Neural cell (in vitro differentiated cells): ENCODE results near the gene PARVB. TPM values are rescaled to one million over a fixed set of nuclear protein-coding genes. Genes with fewer than 3 reads are reported as not detected.

ENCODE experiments used
- H2AFZ ChIP-seq: fragments of 200-600, 300-800 bp; sonication (generic), shearing (Covaris generic); 2 replicates; pipeline ENCODE4 v1.6.0; 2014; ENCODE audit warnings: low read depth, mild to moderate bottlenecking, antibody characterized with exemption, low read length, moderate library complexity
- H3F3A ChIP-seq: fragments of 200-600 bp; shearing (Covaris generic); 2 replicates; pipeline ENCODE4 v1.6.1; 2016; ENCODE audit warnings: mild to moderate bottlenecking, moderate library complexity, mixed read lengths, antibody characterized with exemption, low read length; ENCODE audit not compliant: insufficient read depth, poor library complexity, severe bottlenecking
- H3K27ac ChIP-seq: fragments of 200-600, 300-800 bp; sonication (generic), shearing (Covaris generic); 2 replicates; pipeline ENCODE4 v1.5.1; 2014; ENCODE audit warnings: mild to moderate bottlenecking, low read length, moderate library complexity
- H3K27me3 ChIP-seq: fragments of 300-800, 200-600 bp; sonication (generic), shearing (Covaris generic); 2 replicates; pipeline ENCODE4 v1.6.0; 2014; ENCODE audit warnings: mild to moderate bottlenecking, low read depth, low read length, moderate library complexity; ENCODE audit not compliant: insufficient read depth
- H3K36me3 ChIP-seq: fragments of 300-800, 200-600 bp; sonication (generic), shearing (Covaris generic); 2 replicates; pipeline ENCODE4 v1.5.1; 2014; ENCODE audit warnings: mild to moderate bottlenecking, antibody characterized with exemption, low read length, moderate library complexity; ENCODE audit not compliant: insufficient read depth
- H3K4me2 ChIP-seq: fragments of 300-800, 200-600 bp; sonication (generic), shearing (Covaris generic); 2 replicates; pipeline ENCODE4 v1.6.0; 2014; ENCODE audit warnings: mild to moderate bottlenecking, low read length
- H3K4me3 ChIP-seq: fragments of 300-800, 200-600 bp; sonication (generic), shearing (Covaris generic); 2 replicates; pipeline ENCODE4 v1.5.1; 2014; ENCODE audit warnings: mild to moderate bottlenecking, low read length, moderate library complexity
- H3K79me2 ChIP-seq: fragments of 200-600 bp; shearing (Covaris generic); replicated peaks from 2 replicates; pipeline ENCODE4 v1.6.0; 2014; ENCODE audit warnings: mild to moderate bottlenecking, low read length, moderate library complexity; ENCODE audit not compliant: insufficient read depth
- H3K9ac ChIP-seq: fragments of 300-800, 200-600 bp; sonication (generic), shearing (Covaris generic); 2 replicates; pipeline ENCODE4 v1.6.1; 2016; ENCODE audit warnings: mild to moderate bottlenecking, low read length, mixed read lengths
- H3K9me2 ChIP-seq: fragments of 200-600 bp; shearing (Covaris generic); 2 replicates; pipeline ENCODE4 v1.6.1; 2016; ENCODE audit warnings: mild to moderate bottlenecking, low read length, mixed read lengths; ENCODE audit not compliant: insufficient read depth
- H3K9me3 ChIP-seq: fragments of 200-600, 300-800 bp; sonication (generic), shearing (Covaris generic); 2 replicates; pipeline ENCODE4 v1.6.1; 2016; ENCODE audit warnings: mild to moderate bottlenecking, mixed run types, low read length, moderate library complexity, mixed read lengths
- H4K20me1 ChIP-seq: fragments of 200-600 bp; shearing (Covaris generic); 2 replicates; pipeline ENCODE4 v1.6.1; 2016; ENCODE audit warnings: mild to moderate bottlenecking, mixed run types; ENCODE audit not compliant: insufficient read depth
- CTCF ChIP-seq: fragments of 450-650 bp; IDR thresholded peaks from 2 replicates; pipeline ENCODE4 v1.5.1; 2014; ENCODE audit warnings: antibody characterized with exemption, mild to moderate bottlenecking, moderate library complexity; ENCODE audit not compliant: poor library complexity, severe bottlenecking
- EP300 ChIP-seq: fragments of 450-650 bp; conservative IDR thresholded peaks from 2 replicates; pipeline ENCODE4 v1.6.1; 2014; ENCODE audit warnings: antibody characterized with exemption, mild to moderate bottlenecking, moderate library complexity; ENCODE audit not compliant: poor library complexity, severe bottlenecking
- EZH2 ChIP-seq: fragments of 200-600, 300-800 bp; shearing (Covaris generic), sonication (generic); IDR thresholded peaks from 2 replicates; pipeline ENCODE4 v1.6.1; 2014; ENCODE audit warnings: antibody characterized with exemption, low read length, borderline replicate concordance, mild to moderate bottlenecking; ENCODE audit not compliant: insufficient read depth, poor library complexity, severe bottlenecking
- MXI1 ChIP-seq: fragments of 450-650 bp; conservative IDR thresholded peaks from 2 replicates; pipeline ENCODE4 v1.6.1; 2014; ENCODE audit warnings: antibody characterized with exemption, mild to moderate bottlenecking; ENCODE audit not compliant: poor library complexity, severe bottlenecking
- POLR2AphosphoS5 ChIP-seq: IDR thresholded peaks from 2 replicates; pipeline ENCODE4 v1.6.1; 2012
- RAD21 ChIP-seq: fragments of 450-650 bp; conservative IDR thresholded peaks from 2 replicates; pipeline ENCODE4 v1.6.1; 2014; ENCODE audit warnings: antibody characterized with exemption, mild to moderate bottlenecking, moderate library complexity
- REST ChIP-seq: IDR thresholded peaks from 2 replicates; pipeline ENCODE4 v1.6.1; 2012; ENCODE audit warnings: borderline replicate concordance
- SMC3 ChIP-seq: fragments of 450-650 bp; conservative IDR thresholded peaks from 2 replicates; pipeline ENCODE4 v1.6.1; 2014; ENCODE audit warnings: antibody characterized with exemption, mild to moderate bottlenecking, moderate library complexity; ENCODE audit not compliant: poor library complexity
- TAF1 ChIP-seq: IDR thresholded peaks from 2 replicates; pipeline ENCODE4 v1.6.1; 2012; ENCODE audit warnings: low read depth
- polyA plus RNA-seq: library from polyadenylated mRNA; depleted of rRNA; stranded (reverse); fragments of >200 nt; gene quantifications from 2 replicates; pipeline ENCODE4 v1.2.3, GENCODE V29; 2014

PARVB gene
- polyA plus RNA-seq, 1 donor from 2014 or later = 1.2 TPM

- no peaks in the 10 kb centered on the region for H3K27me3 ChIP-seq
- H3K9me2 ChIP-seq = no peaks in the 10 kb centered on the region
- no peaks in the 10 kb centered on the region for H3K79me2 ChIP-seq
- no peaks in the 10 kb centered on the region for H4K20me1 ChIP-seq
- no peaks in the 10 kb centered on the region for H3K36me3 ChIP-seq
- no peak overlapping the region for H3K9ac ChIP-seq
- TF ChIP-seq POLR2AphosphoS5 (no peak), EP300 (no peak), RAD21 (no peak), REST (no peak), TAF1 (no peak), SMC3 (no peak), EZH2 (no peak), MXI1 (no peak), CTCF (no peak)
- no peak overlapping the region for H3K4me3 ChIP-seq
- no peaks in the 10 kb centered on the region for H3F3A ChIP-seq
- H3K9me3 ChIP-seq = no peaks in the 10 kb centered on the region
- no peak overlapping the region for H2AFZ ChIP-seq
- H3K4me2 ChIP-seq = no peak overlapping the region
- no peak overlapping the region for H3K27ac ChIP-seq
Measured at GRCh38 chr22:44185237-44186120, 161.4 kb downstream of the PARVB start.

- Histone ChIP-seq H2AFZ (no peak overlapping the region), H3F3A (no peaks in the 10 kb centered on the region), H3K9me2 (no peaks in the 10 kb centered on the region), H3K9ac (no peak overlapping the region), H3K4me3 (no peak overlapping the region), H3K27me3 (no peaks in the 10 kb centered on the region), H3K79me2 (no peaks in the 10 kb centered on the region), H4K20me1 (no peaks in the 10 kb centered on the region), H3K36me3 (no peaks in the 10 kb centered on the region), H3K4me2 (no peak overlapping the region), H3K9me3 (no peaks in the 10 kb centered on the region), H3K27ac (no peak overlapping the region)
- TF ChIP-seq EZH2 = no peak
- TF ChIP-seq RAD21 = no peak
- no peak for TF ChIP-seq CTCF
- TF ChIP-seq EP300 = no peak
- TF ChIP-seq SMC3 = no peak
- no peak for TF ChIP-seq MXI1
- TF ChIP-seq POLR2AphosphoS5 = no peak
- TF ChIP-seq TAF1 = no peak
Measured at GRCh38 chr22:44186121-44186510, 162.0 kb downstream of the PARVB start.
